ENCODE measurements around the gene LRFN5.
"Not testable (repeated sequence)": the region's sequence is repeated elsewhere in the genome, so short reads cannot be mapped to it uniquely, and the experiment has no call there.

LRFN5 gene

DNA sequence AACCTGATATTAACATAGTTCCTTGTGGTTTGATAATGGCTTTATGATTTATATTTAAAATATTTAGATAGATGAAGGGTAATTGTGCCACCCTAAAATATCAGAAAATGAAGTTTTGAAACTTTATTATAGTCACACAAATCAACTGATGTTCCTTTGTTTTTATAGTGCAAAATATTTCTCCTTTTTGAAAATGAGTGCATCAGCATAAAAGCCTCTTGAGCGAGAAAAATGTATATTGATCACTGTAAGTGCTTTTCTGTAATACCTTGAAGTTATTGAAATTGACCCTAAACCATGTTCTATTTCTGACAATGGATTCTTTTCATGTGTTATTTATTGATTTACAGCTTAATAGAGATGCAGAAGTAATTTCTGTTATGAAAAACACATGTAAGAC lies 35.0 kb downstream of the LRFN5 start:
- no peak for DNase-seq

DNA sequence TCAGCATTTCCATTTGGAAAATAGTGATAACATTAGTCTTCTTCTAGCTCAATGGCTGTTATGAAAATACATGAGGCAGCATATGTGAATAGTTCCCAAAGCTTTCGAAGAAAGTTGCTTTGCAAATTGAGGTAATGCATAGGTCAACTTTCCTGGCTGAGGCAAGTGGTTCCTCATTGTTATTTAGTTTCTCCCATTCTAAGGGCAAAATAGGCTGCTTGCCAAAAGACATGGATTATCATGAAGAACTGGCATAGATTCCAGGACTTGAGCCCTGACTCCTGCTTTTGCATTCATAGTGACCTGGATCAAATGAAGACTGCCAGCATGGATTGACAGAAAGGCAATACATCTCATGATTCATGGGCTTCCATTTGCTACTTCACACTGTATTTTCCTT lies 35.7 kb downstream of the LRFN5 start:
- peak; percentile 9 for DNase-seq

DNA sequence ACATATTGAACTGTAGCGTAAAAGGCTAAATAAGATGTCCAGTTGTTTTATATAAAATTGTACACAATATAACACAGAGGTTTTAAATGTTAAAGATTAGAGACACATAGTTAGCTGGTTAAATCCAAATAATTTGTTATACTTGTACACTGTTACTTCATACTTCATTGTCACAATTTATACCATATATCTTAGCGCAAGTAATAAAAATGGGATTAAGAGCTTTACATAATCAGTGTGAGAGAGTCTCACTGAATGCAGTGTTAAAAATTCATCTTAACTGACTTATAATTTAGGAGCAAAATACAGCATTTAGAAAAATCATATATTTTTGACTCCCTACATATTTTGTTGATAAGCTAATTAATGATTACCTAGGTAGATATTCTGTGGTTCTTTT lies 36.1 kb downstream of the LRFN5 start:
- no peak for DNase-seq

DNA sequence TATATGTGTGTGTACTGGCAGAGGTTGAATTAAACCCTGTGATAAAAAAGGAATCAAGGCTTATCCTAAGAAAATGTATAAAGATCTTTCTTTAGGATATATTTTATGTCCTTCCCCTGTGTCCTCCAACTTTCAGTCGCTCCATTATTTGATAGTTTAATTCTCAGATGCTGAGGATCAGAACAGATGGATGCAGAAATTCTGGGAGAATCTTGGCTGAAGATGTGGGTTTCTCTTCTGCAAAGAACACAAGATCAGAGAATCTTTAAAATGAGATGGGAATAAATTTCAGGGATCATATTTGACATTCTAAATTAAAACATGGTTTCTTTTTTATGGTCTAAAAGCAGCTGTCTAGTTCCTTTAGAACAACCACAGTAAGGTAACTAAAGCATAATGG lies 37.9 kb downstream of the LRFN5 start:
- DNase-seq = no peak

DNA sequence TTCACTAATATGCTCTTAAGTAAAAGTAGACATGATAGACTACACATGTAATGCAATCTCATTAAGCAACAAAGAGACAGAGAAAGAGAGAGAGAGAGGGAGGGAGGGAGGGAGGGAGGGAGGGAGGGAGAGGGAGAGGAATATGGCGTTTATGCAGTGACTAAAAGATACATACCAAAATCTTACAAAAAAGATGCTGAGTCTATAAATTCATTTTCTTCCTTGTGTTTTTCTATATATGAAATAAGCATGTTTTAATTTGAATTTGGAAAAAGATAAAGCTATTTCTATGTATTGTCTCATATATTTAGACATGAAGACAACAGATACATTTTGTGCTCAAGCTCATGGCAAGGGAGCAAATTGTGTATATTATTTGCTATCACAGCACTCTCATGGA lies 44.1 kb downstream of the LRFN5 start:
- no peak for DNase-seq

DNA sequence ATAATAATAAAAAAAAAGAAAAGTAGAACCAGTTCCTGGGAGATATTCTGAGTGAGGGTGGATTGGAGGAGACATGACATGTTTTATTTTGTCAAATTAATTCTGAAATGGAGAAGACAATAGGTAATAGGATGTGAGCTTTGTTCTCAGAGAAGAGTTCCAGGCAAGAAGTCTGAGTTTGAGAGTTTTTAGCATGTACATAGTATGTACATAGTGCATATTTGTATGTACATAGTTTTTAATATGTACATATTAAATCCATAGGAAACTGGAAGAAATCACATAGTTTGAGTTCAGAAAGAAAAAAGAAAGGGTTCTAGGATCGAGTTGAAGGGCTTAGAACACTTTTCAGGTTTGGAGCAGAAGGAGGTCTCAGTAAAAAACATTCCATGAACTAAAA lies 47.5 kb downstream of the LRFN5 start:
- DNase-seq = no peak

DNA sequence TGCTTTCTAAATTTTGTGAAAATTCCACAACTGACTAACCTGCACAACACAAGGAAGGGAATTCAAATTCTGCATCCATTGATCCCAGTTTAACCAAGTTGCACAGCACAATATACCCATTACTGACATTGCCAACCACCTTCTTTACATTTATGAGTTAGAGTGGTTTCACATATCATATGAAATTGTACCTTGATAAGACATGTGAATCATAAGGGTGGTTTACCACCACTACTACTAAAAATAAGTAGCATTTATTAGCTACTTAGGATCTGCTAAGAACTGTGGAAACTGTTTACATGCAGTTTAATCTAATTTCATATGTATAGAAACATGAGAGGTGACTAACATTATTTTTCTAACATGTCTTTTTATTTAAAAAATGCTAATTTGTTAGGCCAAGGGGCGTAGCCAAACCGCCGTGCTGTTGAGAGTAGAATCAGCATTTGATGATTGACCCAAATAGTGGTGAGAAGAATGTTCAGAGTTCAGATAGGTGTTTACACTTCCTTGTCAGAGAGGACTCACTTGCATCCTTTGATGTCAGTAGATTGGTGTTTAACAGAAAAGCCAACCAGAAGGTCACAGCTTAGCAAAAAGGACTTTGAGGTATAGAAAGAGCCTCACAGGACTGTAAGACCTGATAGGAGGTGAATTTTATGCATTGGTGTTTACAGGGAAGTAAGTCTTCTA lies 56.2 kb downstream of the LRFN5 start:
- no peak for DNase-seq

DNA sequence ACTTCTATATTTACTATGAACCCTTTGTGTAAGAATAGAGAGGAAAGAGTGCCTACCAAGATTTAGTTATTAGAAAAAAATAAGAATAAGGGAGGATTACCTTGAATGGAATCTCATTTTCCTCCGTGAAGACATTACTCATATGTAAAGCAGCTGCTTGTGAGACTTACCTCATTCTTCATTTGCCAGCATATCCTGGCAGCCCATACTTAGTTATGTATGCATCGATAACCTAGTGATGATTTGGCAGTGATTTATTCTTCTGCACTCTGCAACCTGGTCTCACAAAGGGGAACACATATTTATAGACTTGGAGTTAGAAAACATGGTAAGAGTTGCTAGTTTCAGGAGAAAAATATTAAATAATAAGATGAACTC lies 56.8 kb downstream of the LRFN5 start:
- DNase-seq = no peak

DNA sequence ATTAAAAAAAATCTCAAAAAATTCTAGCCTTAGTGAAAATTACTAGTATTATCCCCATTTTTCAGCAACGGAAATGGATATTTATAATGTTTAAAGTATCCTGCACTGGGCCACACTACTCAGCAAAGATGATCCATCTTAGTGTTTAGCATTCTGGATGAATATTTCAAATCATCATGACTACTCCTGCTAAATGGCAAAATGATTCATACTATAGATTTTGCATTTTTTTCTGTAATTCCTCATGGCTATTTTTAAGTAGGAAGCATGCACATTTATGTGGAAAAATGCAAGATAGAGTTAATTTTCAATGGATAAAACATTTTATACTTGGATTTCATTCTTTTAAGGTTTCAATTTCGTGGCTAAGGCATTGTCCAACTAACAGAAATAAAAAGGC lies 59.6 kb downstream of the LRFN5 start:
- no peak for DNase-seq

DNA sequence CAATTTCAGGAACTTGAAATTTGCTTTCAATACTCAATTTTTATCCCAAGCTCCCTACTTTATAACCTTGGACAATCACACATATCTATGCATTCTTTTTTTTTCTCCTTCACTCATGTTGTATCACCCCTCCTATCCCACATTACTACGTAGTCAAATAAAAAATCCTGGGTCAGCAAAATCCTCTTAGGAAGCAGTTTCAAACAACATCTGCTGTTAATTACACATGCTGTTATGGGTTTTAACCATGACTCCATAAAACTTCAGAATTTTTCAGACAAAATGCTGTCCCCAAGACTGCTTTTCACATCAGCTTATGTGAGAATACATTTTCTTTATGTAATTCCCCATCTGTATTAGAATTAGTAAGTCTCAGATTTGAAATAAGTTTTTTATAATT lies 61.7 kb downstream of the LRFN5 start:
- no peak for DNase-seq

DNA sequence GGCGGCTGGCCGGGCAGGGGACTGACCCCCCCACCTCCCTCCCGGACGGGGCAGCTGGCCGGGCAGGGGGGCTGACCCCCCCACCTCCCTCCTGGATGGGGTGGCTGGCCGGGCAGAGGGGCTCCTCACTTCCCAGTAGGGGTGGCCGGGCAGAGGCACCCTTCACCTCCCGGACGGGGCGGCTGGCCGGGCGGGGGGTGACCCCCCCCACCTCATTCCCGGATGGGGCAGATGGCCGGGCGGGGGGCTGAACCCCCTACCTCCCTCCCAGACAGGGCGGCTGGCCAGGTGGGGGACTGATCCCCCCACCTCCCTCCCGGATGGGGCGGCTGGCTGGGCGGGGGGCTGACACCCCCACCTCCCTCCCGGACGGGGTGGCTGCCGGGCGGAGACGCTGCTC lies 66.9 kb downstream of the LRFN5 start:
- DNase-seq = not testable (repeated sequence)

DNA sequence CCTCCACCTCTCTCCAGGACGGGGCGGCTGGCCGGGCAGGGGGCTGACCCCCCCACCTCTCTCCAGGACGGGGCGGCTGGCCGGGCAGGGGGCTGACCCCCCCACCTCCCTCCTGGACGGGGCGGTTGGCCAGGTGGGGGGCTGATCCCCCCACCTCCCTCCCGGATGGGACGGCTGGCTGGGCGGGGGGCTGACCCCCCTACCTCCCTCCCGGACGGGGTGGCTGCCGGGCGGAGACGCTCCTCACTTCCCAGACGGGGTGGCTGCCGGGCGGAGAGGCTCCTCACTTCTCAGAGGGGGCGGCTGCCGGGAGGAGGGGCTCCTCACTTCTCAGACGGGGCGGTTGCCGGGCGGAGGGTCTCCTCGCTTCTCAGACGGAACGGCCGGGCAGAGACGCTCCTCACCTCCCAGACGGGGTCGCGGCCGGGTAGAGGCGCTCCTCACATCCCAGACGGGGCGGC lies 67.9 kb downstream of the LRFN5 start:
- DNase-seq = not testable (repeated sequence)

DNA sequence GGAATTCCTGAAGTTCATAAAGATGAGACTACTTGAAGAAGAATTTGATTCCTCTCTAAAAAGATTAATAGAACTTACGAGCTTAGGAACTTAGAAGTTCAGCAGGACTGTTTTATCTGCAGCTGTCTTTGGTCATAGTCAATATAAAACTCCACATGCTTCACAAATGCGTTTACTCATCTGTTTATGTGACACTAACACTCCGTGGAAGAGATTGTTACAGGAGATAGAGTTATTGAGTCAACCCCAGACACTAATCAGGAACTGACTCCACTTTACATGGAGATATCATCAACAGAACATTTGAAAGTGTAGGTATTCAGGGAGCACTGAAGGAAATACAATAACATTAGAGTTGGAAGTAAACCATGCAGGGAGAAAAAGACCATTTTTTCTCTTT lies 92.8 kb downstream of the LRFN5 start:
- no peak for DNase-seq

DNA sequence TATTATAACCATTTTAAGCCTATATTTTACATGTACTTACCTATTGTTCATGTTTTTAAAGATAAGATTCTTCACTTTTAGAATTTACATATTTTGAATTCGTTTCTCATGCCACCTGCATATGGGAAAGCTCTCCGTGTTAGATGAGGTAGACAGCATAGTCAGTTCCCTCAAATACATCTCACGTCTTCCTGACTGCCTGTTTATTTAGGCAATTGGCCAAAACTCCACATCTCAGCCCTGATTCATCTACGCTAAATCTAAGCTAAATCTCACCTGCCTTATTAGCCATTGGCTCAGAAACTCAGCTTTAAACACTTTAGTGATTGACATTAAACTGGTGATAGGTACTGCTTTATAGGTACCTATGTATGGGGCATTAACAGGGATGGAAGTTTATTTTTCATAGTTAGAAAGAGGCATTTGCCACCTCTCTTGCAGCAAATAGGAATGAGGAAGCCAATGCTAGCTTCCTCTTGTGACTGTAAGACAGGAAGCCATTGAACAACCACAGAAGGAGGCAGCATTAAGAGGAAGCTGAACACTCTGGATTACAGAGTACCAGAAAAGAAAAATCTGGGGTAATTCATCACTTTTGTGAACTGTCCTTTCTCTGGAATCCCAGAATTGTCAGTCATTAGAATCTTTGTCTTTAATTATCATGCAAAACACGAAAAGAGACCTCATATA lies 111.9 kb downstream of the LRFN5 start:
- DNase-seq = peak; percentile 90

DNA sequence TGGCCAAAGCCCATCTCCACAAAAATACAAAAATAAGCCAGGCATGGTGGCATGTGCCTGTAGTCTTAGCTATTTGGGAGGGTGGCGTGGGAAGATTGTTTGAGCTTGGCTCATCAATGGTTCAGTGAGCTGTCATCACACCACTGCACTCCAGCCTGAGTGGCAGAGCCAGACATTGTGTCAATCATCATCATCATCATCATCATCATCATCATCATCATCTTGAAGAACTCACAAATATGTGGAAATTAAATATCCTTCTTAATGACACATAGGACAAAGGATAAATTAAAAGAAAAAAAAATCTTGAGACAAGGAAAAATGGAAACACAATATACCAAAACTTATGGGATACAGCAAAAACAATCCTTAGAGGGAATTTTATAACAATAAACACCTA lies 132.5 kb downstream of the LRFN5 start:
- no peak for DNase-seq

DNA sequence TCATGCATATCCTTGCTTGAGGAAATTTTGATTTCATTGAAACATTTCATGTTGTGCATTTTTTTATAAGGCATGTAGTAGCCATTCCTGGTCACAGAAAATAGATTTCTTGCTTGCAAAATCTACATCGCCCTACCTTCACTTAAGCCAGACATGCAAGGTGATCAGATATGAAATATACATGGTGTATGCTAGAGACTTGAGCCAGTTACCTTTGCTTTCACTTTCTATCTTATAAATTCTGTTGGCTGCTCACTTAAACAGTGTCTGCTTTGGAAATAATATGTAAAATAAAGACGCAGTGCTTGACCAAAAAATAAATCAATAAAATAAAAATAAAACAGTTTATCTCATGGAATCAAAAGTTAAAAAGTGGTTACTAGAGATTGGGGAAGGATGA lies 136.5 kb downstream of the LRFN5 start:
- DNase-seq = no peak

DNA sequence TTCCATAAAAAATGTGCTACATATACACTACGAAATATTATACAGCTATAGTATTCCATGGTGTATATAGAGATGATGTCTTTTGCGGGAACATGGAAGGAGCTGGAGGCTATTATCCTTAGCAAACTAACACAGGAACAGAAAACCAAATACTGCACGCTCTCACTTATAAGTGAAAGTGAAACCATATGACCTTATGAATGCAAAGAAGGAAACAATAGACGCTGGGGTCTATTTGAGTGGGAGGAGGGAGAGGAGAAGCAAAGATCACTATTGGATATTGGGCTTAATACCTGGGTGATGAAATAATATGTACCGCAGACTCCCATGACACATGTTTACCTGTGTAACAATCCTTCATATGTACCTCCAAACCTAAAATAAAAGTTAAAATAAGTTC lies 142.8 kb downstream of the LRFN5 start:
- peak; percentile 74 for DNase-seq

DNA sequence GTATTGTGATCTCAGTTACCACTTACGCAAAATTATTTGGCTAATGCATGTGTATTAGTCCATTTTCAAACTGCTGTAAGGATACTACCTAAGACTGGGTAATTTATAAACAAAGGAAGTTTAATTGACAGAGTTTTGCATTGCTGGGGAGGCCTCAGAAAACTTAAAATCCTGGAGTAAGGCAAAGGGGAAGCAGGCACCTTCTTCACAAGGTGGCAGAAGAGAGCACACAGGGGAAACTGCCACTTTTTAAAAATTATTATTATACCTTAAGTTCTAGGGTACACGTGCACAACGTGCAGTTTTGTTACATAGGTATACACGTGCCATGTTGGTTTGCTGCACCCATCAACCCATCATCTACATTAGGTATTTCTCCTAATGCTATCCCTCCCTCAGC lies 143.9 kb downstream of the LRFN5 start:
- DNase-seq = not testable (repeated sequence)

DNA sequence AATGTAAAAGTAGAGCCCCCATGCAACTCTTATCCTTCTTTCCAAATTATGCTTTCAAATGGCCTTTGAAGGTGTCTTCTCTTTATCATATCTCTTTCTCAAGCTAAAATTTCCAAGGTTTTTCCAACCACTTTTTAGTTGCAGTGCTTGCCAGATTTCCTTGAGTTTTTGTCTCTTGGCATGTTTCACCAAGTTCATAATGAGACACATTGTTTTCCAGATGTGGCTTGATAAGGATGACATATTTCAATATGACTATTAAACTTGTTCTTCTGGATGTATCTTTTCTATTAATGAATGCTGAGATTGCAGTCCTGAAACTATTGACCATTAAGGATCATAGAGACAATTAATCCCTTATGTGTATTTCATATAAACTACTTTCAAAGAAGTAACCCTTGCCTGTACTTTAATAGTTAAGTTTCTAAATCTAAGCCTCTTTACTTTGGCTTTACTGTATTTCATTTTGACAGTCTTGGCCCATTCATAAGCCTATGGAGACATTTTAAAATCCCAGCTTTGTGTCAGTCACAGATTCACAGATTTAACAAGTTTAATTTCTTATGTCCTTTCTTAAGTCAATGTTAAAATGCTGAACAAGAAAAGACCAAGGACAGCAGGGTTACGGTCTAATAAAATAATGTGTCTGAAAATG lies 151.5 kb downstream of the LRFN5 start:
- DNase-seq = no peak

DNA sequence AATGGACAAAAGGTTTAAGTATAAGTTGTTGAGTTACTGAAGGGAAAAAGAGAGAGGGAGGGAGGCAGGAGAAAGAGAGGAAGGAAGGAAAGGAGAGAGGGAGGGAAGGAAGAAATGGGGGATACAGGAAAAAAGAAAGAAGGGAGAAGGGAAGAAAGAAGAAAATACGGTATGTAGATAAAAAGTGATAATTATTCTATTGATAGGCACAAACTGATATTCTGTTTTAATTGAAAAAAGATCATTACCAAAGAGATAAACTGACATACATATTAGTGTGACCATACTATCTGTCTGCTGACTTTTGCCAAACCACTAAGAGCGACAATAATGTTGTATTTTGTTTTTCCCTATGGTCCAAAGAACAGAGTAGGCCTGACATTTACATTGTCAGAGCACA lies 154.5 kb downstream of the LRFN5 start:
- DNase-seq = no peak

DNA sequence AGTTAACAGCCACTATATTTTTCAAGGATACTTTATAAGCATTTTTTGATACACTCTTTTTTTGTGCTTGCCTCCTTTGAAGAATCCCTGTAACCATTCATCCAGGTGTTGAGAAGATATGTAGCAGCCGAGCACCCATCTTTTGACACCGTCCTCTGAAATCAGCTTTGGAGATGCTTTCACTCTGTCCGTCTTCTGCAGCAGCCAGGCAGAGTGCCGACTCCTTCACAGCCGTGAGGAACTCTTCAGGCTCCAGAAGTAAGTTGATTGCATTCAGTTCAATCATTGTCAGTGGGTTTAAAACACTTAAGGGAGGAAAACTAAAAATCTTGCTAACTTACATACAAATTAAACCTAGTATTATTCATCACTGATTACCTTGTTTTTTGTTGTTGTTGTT lies 160.1 kb downstream of the LRFN5 start:
- DNase-seq = no peak

DNA sequence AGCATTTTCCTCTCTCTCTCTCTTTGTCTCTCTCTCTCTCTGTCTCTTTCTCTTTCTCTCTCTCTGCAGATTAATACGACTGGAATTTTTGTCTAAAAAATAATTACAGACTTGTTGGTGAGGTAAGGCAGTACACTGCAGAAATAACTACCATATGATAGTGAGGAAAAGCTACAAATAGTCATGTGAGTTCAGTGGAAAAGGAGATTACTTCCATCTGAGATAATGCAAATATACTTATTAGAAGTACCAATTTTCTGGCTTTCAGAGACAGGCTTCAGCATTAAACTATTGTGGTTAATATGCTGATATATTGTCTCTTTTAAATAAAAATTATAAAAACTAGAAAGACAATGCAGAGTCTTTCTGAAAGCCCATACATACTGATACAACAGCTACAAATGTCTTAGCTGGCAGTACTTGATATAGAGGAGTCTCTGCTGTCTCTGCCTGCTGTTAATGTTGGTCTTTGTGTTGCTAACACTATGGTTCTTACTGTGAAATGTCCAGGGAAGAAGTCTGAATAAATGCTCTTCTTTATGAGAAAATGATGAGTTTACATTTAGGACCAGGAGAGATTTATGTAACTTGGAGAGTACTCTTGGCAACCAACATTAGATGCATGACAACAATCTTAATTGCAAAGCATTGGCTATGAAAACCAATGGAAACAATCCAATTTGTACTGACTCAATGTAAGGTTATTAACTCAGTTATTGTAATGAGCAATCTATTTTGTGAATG lies 167.0 kb downstream of the LRFN5 start:
- DNase-seq = no peak

DNA sequence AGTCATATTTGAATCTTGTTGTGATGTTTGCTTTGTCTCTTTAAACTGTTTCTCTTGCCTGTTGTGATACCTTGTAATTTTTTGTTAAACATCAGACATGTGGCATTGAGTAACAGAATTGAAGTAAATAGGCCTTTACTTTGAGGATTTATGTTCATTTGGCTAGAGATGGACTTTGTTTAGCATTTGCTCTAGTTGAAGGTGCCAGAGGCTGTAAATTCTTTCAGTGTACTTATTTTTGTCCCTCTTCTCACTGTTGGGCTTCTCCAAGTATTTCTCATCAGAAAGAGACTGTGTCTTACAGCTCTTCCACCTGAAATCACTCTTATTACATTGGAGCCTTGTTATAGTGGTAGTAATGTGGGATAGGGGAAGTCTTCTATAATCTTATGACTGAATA lies 175.8 kb downstream of the LRFN5 start:
- no peak for DNase-seq

DNA sequence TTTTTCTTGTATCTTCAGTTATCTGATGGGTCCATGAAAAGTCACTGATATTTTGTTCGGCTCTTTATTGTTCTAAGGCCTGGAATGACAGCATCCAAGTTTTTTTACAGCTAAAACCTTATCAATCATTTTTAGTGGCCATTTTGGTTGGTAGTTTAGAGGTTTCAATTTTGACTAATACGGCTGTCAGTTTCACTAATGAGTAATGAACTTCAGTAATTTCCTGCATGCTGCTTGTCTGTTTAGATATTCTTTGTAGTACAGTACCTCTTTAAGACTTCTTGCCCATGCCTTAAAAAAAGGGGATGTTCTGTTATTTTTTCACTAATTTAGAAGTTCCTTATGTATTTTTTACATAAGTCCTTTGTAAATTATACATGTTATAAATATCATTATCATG lies 176.7 kb downstream of the LRFN5 start:
- DNase-seq = no peak

All from NCI-H2029 treated with DMSO at 0.1 percent for 48 hours (cell line).